Measurements from ENCODE around the gene ITM2C.
A peak's percentile ranks its signal among the peaks of the same experiment; 100 is the strongest.

The ITM2C gene

GRCh38 chr2:230910546-230911177 lies 45.9 kb downstream of the ITM2C start:
- no peak for DNase-seq

- DNase-seq = no peak
These were observed 47.3 kb downstream of the ITM2C start for GRCh38 chr2:230912046-230912445.

GRCh38 chr2:230912724-230913123 lies 48.0 kb downstream of the ITM2C start:
- no peak for DNase-seq

- DNase-seq = no peak
These were observed 48.8 kb downstream of the ITM2C start for GRCh38 chr2:230913406-230914143.

- DNase-seq = no peak
These were observed 50.1 kb downstream of the ITM2C start for GRCh38 chr2:230914886-230915285.

GRCh38 chr2:230915319-230915718 lies 50.6 kb downstream of the ITM2C start:
- no peak for DNase-seq

GRCh38 chr2:230916218-230916617 lies 51.5 kb downstream of the ITM2C start:
- DNase-seq = no peak

GRCh38 chr2:230919240-230919639 lies 54.5 kb downstream of the ITM2C start:
- no peak for DNase-seq

GRCh38 chr2:230919681-230920080 lies 54.9 kb downstream of the ITM2C start:
- DNase-seq = no peak

- no peak for DNase-seq
These were observed 55.4 kb downstream of the ITM2C start for GRCh38 chr2:230920167-230920566.

GRCh38 chr2:230921806-230922595 lies 57.3 kb downstream of the ITM2C start:
- no peak for DNase-seq

GRCh38 chr2:230922951-230923717 lies 58.4 kb downstream of the ITM2C start:
- no peak for DNase-seq

- no peak for DNase-seq
These were observed 59.3 kb downstream of the ITM2C start for GRCh38 chr2:230924092-230924469.

GRCh38 chr2:230924470-230925341 lies 60.0 kb downstream of the ITM2C start, which contains the start of gene GPR55:
TSS of gene GPR55 (minus strand) at chr2:230925242. CDS start at chr2:230910962, 14,280 bp downstream.
- peak; percentile 31 for DNase-seq

- DNase-seq = no peak
These were observed 60.7 kb downstream of the ITM2C start for GRCh38 chr2:230925443-230925878.

GRCh38 chr2:230925879-230926765 lies 61.4 kb downstream of the ITM2C start:
- no peak for DNase-seq

- no peak for DNase-seq
These were observed 63.1 kb downstream of the ITM2C start for GRCh38 chr2:230927711-230928341.
